ENCODE results near the gene UBE2H. TPM values are rescaled to one million over a fixed set of nuclear protein-coding genes. Genes with fewer than 3 reads are reported as not detected.

UBE2H gene
- total RNA-seq, 4 donors from 2014 or later = 82.7 to 162 (median 103) TPM

GRCh38 chr7:129784437-129784782 lies 168.3 kb downstream of the UBE2H start:
- Histone ChIP-seq H3K4me1 (peaks cover 33% of the 10 kb centered on the region in 2 donors), H3K36me3 (no peaks in the 10 kb centered on the region), H3K4me3 (peak overlapping the region in 3 of 4 donors; percentile 1 to 35 (median 21)), H3K27ac (no peak overlapping the region), H3K27me3 (peaks cover 69 to 77% (median 75%) of the 10 kb centered on the region in 3 donors), H3K9me3 (no peaks in the 10 kb centered on the region)
- no peak for DNase-seq
- TF ChIP-seq CTCF (IDR thresholded peaks at IDR 0.05 in 4 of 5, conservative IDR thresholded peaks at IDR 0.05 in 1 of 5) (no peak), POLR2A (IDR thresholded peaks at IDR 0.05) (no peak)
- in situ Hi-C loops (cut with MboI; ENCODE audit: low sequenced_read_pairs in 4 of 4) (no loop called here), intact Hi-C loops (cut with DNase I; ENCODE audit: low total_unique reads) (no loop called here)
- ATAC-seq = no peak

GRCh38 chr7:129783584-129783919 lies 169.2 kb downstream of the UBE2H start:
- H3K9me3 ChIP-seq = no peaks in the 10 kb centered on the region
- no peak overlapping the region for H3K4me3 ChIP-seq
- TF ChIP-seq CTCF (IDR thresholded peaks at IDR 0.05 in 4 of 5, conservative IDR thresholded peaks at IDR 0.05 in 1 of 5) (no peak), POLR2A (IDR thresholded peaks at IDR 0.05) (no peak)
- ATAC-seq = no peak
- no peak overlapping the region for H3K27ac ChIP-seq
- DNase-seq = no peak
- in situ Hi-C loops (cut with MboI; ENCODE audit: low sequenced_read_pairs in 4 of 4) = no loop called here
- peaks cover 33 to 38% of the 10 kb centered on the region in 2 donors for H3K4me1 ChIP-seq
- H3K27me3 ChIP-seq = peaks cover 78 to 86% (median 84%) of the 10 kb centered on the region in 3 donors
- no peaks in the 10 kb centered on the region for H3K36me3 ChIP-seq
- intact Hi-C loops (cut with DNase I; ENCODE audit: low total_unique reads) = no loop called here

- DNase-seq (no peak), ATAC-seq (no peak)
- in situ Hi-C loops (cut with MboI; ENCODE audit: low sequenced_read_pairs in 4 of 4) = no loop called here
These were observed 169.8 kb downstream of the UBE2H start for GRCh38 chr7:129782818-129783583.

GRCh38 chr7:129781928-129782817 lies 170.6 kb downstream of the UBE2H start:
- intact Hi-C loops (cut with DNase I; ENCODE audit: low total_unique reads) (loop anchor here (2.0 kb wide), 1 partner anchor 41 kb away; no protein-coding TSS in a partner anchor), in situ Hi-C loops (cut with MboI; ENCODE audit: low sequenced_read_pairs in 4 of 4) (no loop called here)
- DNase-seq (no peak), ATAC-seq (no peak)
- peak overlapping the region; percentile 9 to 85 (median 14) for H3K4me3 ChIP-seq
- no peak overlapping the region for H3K27ac ChIP-seq
- no peaks in the 10 kb centered on the region for H3K9me3 ChIP-seq
- no peak for TF ChIP-seq CTCF (IDR thresholded peaks at IDR 0.05 in 4 of 5, conservative IDR thresholded peaks at IDR 0.05 in 1 of 5)
- H3K4me1 ChIP-seq = peaks cover 33 to 38% of the 10 kb centered on the region in 2 donors
- H3K27me3 ChIP-seq = peaks cover 88 to 99% (median 96%) of the 10 kb centered on the region in 3 donors
- H3K36me3 ChIP-seq = no peaks in the 10 kb centered on the region

More at GRCh38 chr7:129782818-129783583, 169.8 kb downstream of the UBE2H start:
- Histone ChIP-seq H3K4me1 (peaks cover 33 to 38% of the 10 kb centered on the region in 2 donors), H3K27ac (no peak overlapping the region), H3K36me3 (no peaks in the 10 kb centered on the region), H3K9me3 (no peaks in the 10 kb centered on the region), H3K27me3 (peaks cover 83 to 92% (median 89%) of the 10 kb centered on the region in 3 donors), H3K4me3 (peak overlapping the region in 1 of 4 donors; percentile 10)
- intact Hi-C loops (cut with DNase I; ENCODE audit: low total_unique reads) = no loop called here
- no peak for TF ChIP-seq CTCF (IDR thresholded peaks at IDR 0.05 in 4 of 5, conservative IDR thresholded peaks at IDR 0.05 in 1 of 5)
- no peak for TF ChIP-seq POLR2A (IDR thresholded peaks at IDR 0.05)
